ENCODE measurements around the gene CEP85. TPM values are rescaled to one million over a fixed set of nuclear protein-coding genes. Genes with fewer than 3 reads are reported as not detected.

The CEP85 gene
- total and polyA plus RNA-seq, 9 of the 15 experiments (the other 6 are each of a cell fraction or from before 2014, with no cell fraction given): 42.1 to 140 (median 92.6) TPM

- TF ChIP-seq AFF1 (IDR thresholded peaks at IDR 0.05; ENCODE audit: low read depth in 1 of 2, partially characterized antibody in 2 of 2) (no peak), U2AF1 (optimal IDR thresholded peaks at IDR 0.05; ENCODE audit: low read depth, low read length) (no peak), ZFPM2 (CRISPR knock-in tag; IDR thresholded peaks at IDR 0.05) (no peak), CBX2 (IDR thresholded peaks at IDR 0.05; ENCODE audit: insufficient read depth, low read length, poor library complexity, severe bottlenecking) (no peak), HCFC1 (IDR thresholded peaks at IDR 0.05; ENCODE audit: low read depth, low read length) (no peak), ARID3A (IDR thresholded peaks at IDR 0.05; ENCODE audit: borderline replicate concordance, low read depth, low read length) (no peak), EGR1 (conservative IDR thresholded peaks at IDR 0.05) (peak; percentile 97), BHLHE40 (IDR thresholded peaks at IDR 0.05; ENCODE audit: low read length) (no peak), FOS (IDR thresholded peaks at IDR 0.05; ENCODE audit: extremely low read depth, insufficient read length) (peak; percentile 71), FOXM1 (IDR thresholded peaks at IDR 0.05; ENCODE audit: low read depth) (no peak), FOXM1 (CRISPR knock-in tag; IDR thresholded peaks at IDR 0.05; ENCODE audit: low read depth) (no peak), VEZF1 (CRISPR knock-in tag; IDR thresholded peaks at IDR 0.05) (no peak), ZBTB34 (CRISPR knock-in tag; IDR thresholded peaks at IDR 0.05) (no peak), HES1 (IDR thresholded peaks at IDR 0.05; ENCODE audit: low read depth) (no peak), ZNF282 (CRISPR knock-in tag; IDR thresholded peaks at IDR 0.05) (no peak), FOXJ2 (tag; IDR thresholded peaks at IDR 0.05) (no peak), HNRNPUL1 (IDR thresholded peaks at IDR 0.05; ENCODE audit: low read length) (no peak)
Measured at GRCh38 chr1:26276432-26276838, 42.4 kb downstream of the CEP85 start (continued).

Measured in K562 (cell line).